Heart right ventricle (tissue), 16 donors: ENCODE data around the gene DOCK2. TPM values are rescaled to one million over a fixed set of nuclear protein-coding genes. Genes with fewer than 3 reads are reported as not detected.

Experiments used
- ATAC-seq, 8 donors: fragments of 200-7000 bp; cut with Tn5 transposase; one replicate each; pipeline ENCODE4 v1.9.1; 2020; ENCODE audit warnings: mild to moderate bottlenecking in 8 of 8, moderate library complexity in 8 of 8, moderate number of reproducible peaks in 1 of 8
- DNase-seq, 2 donors: peaks; one replicate each; pipeline ENCODE4 v3.0.0-alpha.2; 2020
- H3K27ac ChIP-seq, 10 donors: fragments of 200-600 bp; sonication (generic) in 2 of 10; one replicate each; pipeline versions ENCODE4 v1.5.0 to v1.8.0; 2020 to 2022; ENCODE audit warnings: mild to moderate bottlenecking in 3 of 10
- H3K27me3 ChIP-seq, 7 donors: fragments of 200-600 bp; one replicate each; pipeline ENCODE4 v1.8.0; 2021 to 2022; ENCODE audit warnings: mild to moderate bottlenecking in 2 of 7
- H3K36me3 ChIP-seq, 9 donors: fragments of 200-600 bp; sonication (generic) in 1 of 9; one replicate each; pipeline versions ENCODE4 v1.5.0 to v1.8.0; 2020 to 2022; ENCODE audit warnings: mild to moderate bottlenecking in 2 of 9
- H3K4me1 ChIP-seq, 9 donors: fragments of 200-600 bp; sonication (generic) in 1 of 9; one replicate each; pipeline versions ENCODE4 v1.5.0 to v1.8.0; 2020 to 2022; ENCODE audit warnings: mild to moderate bottlenecking in 4 of 9
- H3K4me3 ChIP-seq, 10 donors: fragments of 200-600 bp; sonication (generic) in 2 of 10; one replicate each; pipeline versions ENCODE4 v1.5.0 to v1.8.0; 2020 to 2022; ENCODE audit warnings: mild to moderate bottlenecking in 7 of 10, moderate library complexity in 2 of 10
- H3K9me3 ChIP-seq, 11 donors: fragments of 200-600 bp in 10 of 11; sonication (generic) in 2 of 11; one replicate each; pipeline versions ENCODE4 v1.5.0 to v1.8.0; 2013 to 2022; ENCODE audit warnings: mild to moderate bottlenecking in 2 of 11, control low read depth in 1 of 11, moderate library complexity in 1 of 11
- CTCF ChIP-seq, 9 donors: fragments of 200-600 bp; sonication (generic) in 2 of 9; IDR thresholded peaks; one replicate each; pipeline versions ENCODE4 v1.5.0 to v1.8.0; 2021 to 2022; ENCODE audit warnings: antibody characterized with exemption in 9 of 9, mild to moderate bottlenecking in 5 of 9, moderate library complexity in 1 of 9
- WGBS, 2 donors: extraction: QIAGEN DNeasy Blood & Tissue Kit; methylation state at CpG; one replicate each; pipeline ENCODE4 v1.1.7; 2013; ENCODE audit warnings: inconsistent platforms in 1 of 2; 5-methylcytosine and 5-hydroxymethylcytosine counted together
- intact Hi-C, 10 donors: fragments of 100-400 bp; cut with DNase I; formaldehyde crosslinking; loops; one replicate each; pipeline versions ENCODE4 v1.11.1 to v1.14.2; 2022
- polyA plus RNA-seq, 2 donors: library from polyadenylated mRNA; stranded (reverse); fragments of 200-250 nt; gene quantifications; one replicate each; pipeline ENCODE4 v1.2.3, GENCODE V29; 2013
- total RNA-seq, 10 donors: library from RNA; stranded (reverse); fragmentation: NEBNext Ultra II Directional in 3 of 10; extraction: Animal tissue kit (Norgen Biotek cat#: 25700) in 3 of 10; gene quantifications; one replicate each; pipeline versions ENCODE4 v1.2.1 to v1.2.4, GENCODE V29; 2021 to 2023
- donor health status: Arrhythmogenic right ventricular cardiomyopathy.
- donor health status: ischemic (EF 13 %, LVEDD 7.1; RV severe dilation, severe dysfunction).
- donor health status: healthy with polysubstance abuse.
- donor health status: DM: no; HTN: yes; CAD: no.
- donor health status: DM: no; HTN: no; CAD: no.
- donor health status: ischemic (EF 25% LVEDD 6.9; RV normal size, moderate dysfunction).
- donor health status: ischemic (EF 25% LVEDD 5.7; RV mildly dilated, moderate dysfunction).
- donor health status: healthy.
- donor health status: DM: yes; HTN: yes; CAD: no.
- donor health status: Ischemic cardiomyopathy.
- donor health status: ischemic (EF 35%, LVEDD 5.7; RV mildly dilated, moderate dysfunction).
- donor health status: nonischemic (EF 11% LVEDD 7.7; RV severe dilation, severe dysfunction).
- donor health status: DM: yes; HTN: yes; CAD: no.
- donor health status: PGD.
- donor health status: ischemic (EF 29% LVEDD 5.4; RV normal size, mild dysfunction).
- donor health status: nonischemic (EF 23%, LVEDD 6.1; RV moderate dilation, normal function).

DOCK2 gene
- total and polyA plus RNA-seq, 12 donors, result 1.2 to 24.6 (median 4.2) TPM

DNA sequence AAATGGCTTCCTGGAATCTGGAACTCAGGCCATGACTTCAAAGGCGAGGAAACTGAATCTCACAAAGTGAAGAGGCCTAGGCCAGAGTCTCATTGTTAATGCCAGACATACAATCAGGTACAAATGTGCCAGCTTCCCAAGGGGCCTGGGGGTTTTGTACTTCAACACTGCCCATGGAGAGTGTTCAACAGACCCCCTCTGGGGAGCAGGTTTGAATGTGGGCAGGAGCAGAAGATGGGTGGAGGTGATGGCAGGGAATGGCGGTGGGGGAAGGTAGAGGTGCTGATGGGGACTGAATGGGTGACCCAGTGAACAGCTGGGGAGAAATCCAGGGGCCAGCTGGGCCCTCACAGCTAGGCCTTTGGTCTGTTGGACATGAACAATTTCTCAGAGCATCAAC, 480.7 kb downstream of the DOCK2 start:
- Histone ChIP-seq H3K4me3 (no peak overlapping the region), H3K27me3 (peaks cover 0 to 4% (median 0%) of the 10 kb centered on the region in 7 donors), H3K36me3 (no peaks in the 10 kb centered on the region), H3K27ac (no peak overlapping the region), H3K9me3 (peaks cover 0 to 7% (median 0%) of the 10 kb centered on the region in 11 donors), H3K4me1 (no peaks in the 10 kb centered on the region)
- ATAC-seq, result no peak
- intact Hi-C loops, result no loop called here
- no peak for DNase-seq
- WGBS, 2 donors, result 89 to 92% methylated on average over 2 of the region's 2 CpGs
- no peak for TF ChIP-seq CTCF (IDR thresholded peaks at IDR 0.05)

DNA sequence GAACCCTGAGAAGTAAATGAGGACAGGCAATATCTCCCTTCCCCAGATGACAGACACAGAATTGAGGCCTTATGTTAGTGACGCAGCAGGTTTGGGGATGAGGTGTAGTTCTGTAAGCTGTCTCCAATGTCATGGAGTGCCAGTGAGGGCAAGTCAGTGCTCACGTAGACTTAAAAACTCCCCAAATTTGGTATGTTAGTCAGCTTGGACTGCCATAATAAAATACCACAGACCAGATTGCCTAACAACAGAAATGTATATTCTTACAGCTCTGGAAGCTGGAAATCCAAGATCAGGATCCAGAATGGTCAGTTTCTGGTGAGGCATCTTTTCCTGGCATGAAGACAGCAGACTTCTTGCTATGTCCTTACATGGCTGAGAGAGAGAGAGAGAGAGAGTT, 483.5 kb downstream of the DOCK2 start:
- ATAC-seq (no peak), DNase-seq (no peak)
- 95 to 97% methylated on average over 2 of the region's 2 CpGs for WGBS, 2 donors
- no peak for TF ChIP-seq CTCF (IDR thresholded peaks at IDR 0.05)
- Histone ChIP-seq H3K27ac (no peak overlapping the region), H3K27me3 (peaks cover 0 to 7% (median 0%) of the 10 kb centered on the region in 7 donors), H3K9me3 (peaks cover 0 to 10% (median 0%) of the 10 kb centered on the region in 11 donors), H3K4me1 (no peaks in the 10 kb centered on the region), H3K4me3 (no peak overlapping the region), H3K36me3 (no peaks in the 10 kb centered on the region)
- intact Hi-C loops, result no loop called here

DNA sequence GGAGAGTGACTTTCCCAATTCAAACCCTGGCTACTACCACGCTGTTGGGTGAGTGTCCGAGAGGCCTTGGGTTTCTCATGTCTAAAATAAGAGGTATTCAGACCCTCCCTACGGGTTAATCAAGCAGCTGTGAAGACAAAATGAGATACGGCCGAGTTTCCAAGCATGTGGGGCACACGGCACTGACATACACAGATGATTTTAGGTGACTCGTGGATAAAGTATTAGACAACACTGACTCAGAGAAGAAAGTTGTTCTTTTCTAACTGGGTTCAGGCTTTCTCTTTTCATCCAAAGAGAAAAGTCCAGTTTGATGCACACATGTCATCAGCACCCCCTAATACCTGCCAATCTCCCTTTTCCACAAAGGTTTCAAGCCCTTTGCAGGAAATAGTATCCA, 484.2 kb downstream of the DOCK2 start:
- 71 to 73% methylated on average over 7 of the region's 7 CpGs for WGBS, 2 donors
- no peak for DNase-seq

DNA sequence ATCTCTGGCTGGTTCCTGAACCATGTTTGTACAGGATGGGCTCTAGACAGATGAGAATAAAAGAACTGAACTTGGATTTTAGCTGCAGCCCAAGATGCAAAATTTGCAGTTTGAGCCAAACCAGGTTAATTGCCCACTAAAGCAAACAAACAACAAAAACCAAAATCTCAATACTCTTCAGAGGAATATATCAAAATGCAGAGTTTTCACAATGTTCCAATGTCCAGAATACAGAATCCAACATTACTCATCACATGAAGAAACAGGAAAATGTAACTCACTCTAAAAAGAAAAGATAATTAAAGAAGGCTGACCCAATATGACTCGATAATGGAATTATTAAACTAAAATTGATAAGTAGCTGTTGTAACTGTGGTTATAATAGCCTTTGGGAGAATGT, 489.0 kb downstream of the DOCK2 start:
- Histone ChIP-seq H3K27me3 (peaks cover 0 to 5% (median 0%) of the 10 kb centered on the region in 7 donors), H3K4me1 (no peaks in the 10 kb centered on the region), H3K4me3 (no peak overlapping the region), H3K27ac (no peak overlapping the region), H3K9me3 (peaks cover 0 to 35% (median 17%) of the 10 kb centered on the region in 11 donors), H3K36me3 (no peaks in the 10 kb centered on the region)
- DNase-seq (no peak), ATAC-seq (no peak)
- intact Hi-C loops, result no loop called here
- 62 to 65% methylated on average over 1 of the region's 1 CpG for WGBS, 2 donors
- no peak for TF ChIP-seq CTCF (IDR thresholded peaks at IDR 0.05)

More for the DNA sequence above, 484.2 kb downstream of the DOCK2 start:
- H3K27ac ChIP-seq, result no peak overlapping the region
- peaks cover 0 to 15% (median 6%) of the 10 kb centered on the region in 11 donors for H3K9me3 ChIP-seq
- TF ChIP-seq CTCF (IDR thresholded peaks at IDR 0.05), result no peak
- no peaks in the 10 kb centered on the region for H3K36me3 ChIP-seq
- no peaks in the 10 kb centered on the region for H3K4me1 ChIP-seq
- ATAC-seq, result no peak
- intact Hi-C loops, result no loop called here
- H3K27me3 ChIP-seq, result peaks cover 0 to 7% (median 0%) of the 10 kb centered on the region in 7 donors
- no peak overlapping the region for H3K4me3 ChIP-seq
